ENCODE measurements around the gene FAM193A. TPM values are rescaled to one million over a fixed set of nuclear protein-coding genes. Genes with fewer than 3 reads are reported as not detected.

The FAM193A gene
- total RNA-seq, 1 experiment from 2014 or later, result 13.3 TPM

DNA sequence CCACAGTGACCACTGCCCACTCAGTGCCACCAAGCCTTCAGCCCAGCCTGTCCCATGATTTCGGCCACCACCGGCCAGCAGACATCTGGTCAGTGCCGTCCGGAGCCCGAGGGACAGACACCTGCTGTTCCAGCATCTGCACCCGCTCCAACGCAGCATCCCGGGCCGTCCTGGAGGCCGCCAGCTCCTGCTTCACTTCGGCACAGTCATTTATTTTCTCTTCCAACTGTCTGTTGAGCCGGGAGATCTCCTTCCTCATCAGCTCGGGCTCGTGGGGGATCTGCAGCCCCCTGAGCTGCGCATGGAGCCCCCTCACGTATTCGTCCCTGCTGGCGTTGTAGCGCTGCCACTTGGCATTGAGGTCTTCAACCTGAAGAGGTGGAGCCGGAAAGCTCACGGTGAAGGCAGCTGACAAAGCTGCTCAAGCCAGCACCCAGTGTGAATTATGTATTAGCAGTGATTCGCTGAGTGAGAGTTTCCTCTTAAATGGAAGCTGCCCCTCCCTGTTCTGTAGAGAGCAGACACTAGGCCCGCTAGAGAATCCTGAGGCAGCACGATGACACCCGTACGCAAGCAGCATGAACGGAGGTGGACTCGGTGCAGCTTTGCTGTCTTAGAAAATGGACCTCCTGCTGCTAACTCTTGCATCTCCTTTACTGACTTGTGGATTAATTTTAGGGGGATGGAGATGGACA lies 208.3 kb downstream of the FAM193A start:
- Histone ChIP-seq H3K27me3 (ENCODE audit: control insufficient read depth, insufficient read depth, low read length) (no peaks in the 10 kb centered on the region), H3K36me3 (replicated peaks; ENCODE audit: control insufficient read depth, insufficient read depth, low read length) (peaks cover 26% of the 10 kb centered on the region), H3K4me3 (ENCODE audit: insufficient read depth, low read depth, low read length) (no peak overlapping the region)
- DNase-seq, result peak; percentile 32

DNA sequence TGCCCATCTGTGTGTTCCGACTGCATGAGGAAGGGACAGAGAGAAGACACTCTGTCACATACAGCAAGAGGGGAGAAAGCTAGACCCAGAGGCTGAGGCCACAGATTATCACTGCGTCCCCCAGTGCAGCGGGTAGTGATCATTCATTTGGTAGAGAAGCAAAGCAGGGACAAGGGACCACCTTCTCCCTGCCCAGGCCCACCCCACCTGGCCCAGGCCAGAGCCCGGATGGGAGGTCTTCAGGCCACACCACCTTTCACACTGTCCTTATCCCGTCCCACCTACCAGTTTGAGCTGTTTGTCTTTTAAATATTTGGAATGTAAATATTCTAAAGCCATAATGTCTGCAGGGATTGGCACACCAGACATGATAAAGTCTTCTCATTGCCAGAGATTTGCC lies 209.1 kb downstream of the FAM193A start:
- DNase-seq, result no peak
- no peaks in the 10 kb centered on the region for H3K27me3 ChIP-seq (ENCODE audit: control insufficient read depth, insufficient read depth, low read length)
- peaks cover 26% of the 10 kb centered on the region for H3K36me3 ChIP-seq (replicated peaks; ENCODE audit: control insufficient read depth, insufficient read depth, low read length)
- H3K4me3 ChIP-seq (ENCODE audit: insufficient read depth, low read depth, low read length), result no peak overlapping the region

DNA sequence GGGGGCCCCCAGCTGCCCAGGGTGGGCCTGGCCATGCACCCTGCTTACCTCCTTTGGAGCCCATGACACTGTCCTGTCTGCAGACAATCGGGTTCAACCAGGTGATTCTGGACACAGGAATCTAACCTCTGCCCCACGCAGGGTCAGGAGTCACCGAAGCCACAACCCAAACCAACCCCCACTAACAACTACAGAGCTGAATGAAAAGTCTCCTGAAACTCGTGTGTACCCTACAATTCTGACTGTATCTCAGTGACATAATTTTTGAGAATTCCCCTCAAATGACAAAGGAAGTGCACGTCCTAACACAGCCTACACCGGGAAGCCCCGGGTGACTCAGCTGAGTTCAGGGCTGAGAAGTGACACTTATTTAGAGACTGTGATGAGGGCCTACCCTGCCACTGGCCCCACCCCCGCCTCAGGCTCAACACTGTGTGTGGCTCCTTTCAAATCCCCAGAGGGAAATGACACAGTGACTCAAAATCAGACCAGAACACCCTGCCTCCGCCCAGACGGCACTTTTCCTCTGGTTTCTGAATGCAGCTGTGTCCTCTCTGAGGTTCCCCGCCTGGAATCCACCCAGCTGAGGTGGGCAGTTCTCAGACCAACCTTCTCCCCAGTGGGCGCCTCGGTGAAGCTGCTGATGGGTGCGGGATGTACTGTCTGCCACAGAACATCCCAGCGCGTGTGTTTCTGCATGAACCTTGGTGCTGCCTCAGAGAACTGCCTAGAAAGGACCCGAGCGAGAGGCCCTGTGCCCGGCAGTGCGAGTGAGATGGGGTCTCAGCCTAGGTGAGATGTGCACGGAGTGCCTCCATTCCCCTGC lies 209.7 kb downstream of the FAM193A start:
- H3K27me3 ChIP-seq (ENCODE audit: control insufficient read depth, insufficient read depth, low read length), result no peaks in the 10 kb centered on the region
- no peak overlapping the region for H3K4me3 ChIP-seq (ENCODE audit: insufficient read depth, low read depth, low read length)
- peaks cover 26% of the 10 kb centered on the region for H3K36me3 ChIP-seq (replicated peaks; ENCODE audit: control insufficient read depth, insufficient read depth, low read length)
- DNase-seq, result peak; percentile 35

DNA sequence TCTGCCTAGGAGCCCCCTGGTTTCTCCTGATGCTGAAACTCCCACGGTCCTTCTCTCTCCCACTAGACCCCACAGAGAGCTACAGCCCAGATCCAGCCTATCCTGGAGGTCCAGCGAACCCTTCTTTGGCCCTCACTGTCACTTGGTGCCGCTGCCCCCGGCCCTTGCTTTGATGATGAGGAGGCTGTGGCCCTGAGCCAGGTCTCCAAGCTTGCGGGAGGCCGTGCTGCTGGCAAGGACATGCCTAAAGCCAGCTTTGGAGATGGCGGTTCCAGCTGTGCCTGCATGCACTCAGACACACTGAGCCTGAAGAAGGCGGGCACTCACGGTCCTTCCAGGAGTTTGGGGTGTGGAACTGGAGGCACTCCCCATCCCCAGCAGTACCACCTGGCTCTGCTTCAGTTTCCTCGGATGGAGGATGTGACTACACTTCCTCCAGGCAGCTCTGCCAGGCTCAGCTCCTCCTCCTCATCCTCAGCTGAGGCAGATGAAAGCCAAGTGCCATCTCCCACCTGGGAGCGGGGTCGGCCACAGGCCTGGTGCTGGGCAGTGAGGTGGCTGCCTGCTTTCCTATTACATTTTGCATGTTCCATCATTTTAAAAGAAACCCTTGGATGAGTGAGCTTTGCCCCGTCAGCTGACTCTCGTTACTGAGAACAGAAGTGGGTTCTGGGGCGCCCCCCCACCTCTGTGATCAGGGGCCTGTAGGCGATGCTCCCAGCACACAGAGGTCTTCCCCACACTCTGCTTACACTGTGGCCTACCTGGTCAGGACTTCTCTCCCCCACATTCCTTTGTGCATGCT lies 210.6 kb downstream of the FAM193A start:
- Histone ChIP-seq H3K4me3 (ENCODE audit: insufficient read depth, low read depth, low read length) (no peak overlapping the region), H3K36me3 (replicated peaks; ENCODE audit: control insufficient read depth, insufficient read depth, low read length) (peaks cover 26% of the 10 kb centered on the region), H3K27me3 (ENCODE audit: control insufficient read depth, insufficient read depth, low read length) (no peaks in the 10 kb centered on the region)
- DNase-seq, result no peak

DNA sequence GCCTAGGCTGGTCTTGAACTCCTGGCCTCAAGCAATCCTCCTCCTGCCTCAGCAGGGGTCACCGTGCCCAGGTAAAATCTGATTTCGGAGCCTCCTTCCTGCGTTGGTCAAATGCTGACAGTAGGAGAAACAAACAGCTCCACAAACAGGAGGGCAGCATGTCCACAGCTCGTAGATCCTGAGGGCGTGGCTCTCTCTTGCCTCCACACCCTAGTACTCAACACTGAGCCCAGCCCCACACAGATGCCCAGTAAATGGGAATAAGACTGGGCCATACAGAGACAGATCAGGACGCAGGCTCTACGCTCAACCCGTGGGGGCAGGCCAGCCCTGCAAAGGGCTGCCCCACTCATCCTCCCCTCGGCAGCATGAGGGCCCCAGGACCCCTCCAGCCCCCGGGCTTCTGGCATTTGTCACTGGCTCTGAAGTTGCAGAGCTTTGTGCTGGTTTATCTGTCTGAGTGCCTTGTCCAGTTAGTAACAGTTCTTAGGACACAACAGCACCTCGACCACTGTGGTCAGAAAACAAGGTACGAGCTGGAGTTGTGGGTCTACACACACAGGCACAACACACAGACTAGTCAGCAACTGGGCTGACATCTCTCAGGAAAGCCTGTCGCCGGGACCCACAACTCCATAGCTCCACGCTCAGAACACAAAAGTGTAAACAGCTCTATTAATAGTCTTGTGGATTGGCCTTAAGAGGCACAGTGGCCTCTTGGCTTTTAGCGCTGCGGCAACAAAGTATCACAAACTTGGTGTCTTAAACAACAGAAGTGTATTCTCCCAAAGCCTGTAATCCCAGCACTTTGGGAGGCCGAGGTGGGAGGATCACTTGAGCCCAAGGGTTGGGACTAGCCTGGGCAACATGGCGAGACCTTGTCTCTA lies 214.5 kb downstream of the FAM193A start:
- peak; percentile 47 for DNase-seq
- Histone ChIP-seq H3K4me3 (ENCODE audit: insufficient read depth, low read depth, low read length) (no peak overlapping the region), H3K36me3 (replicated peaks; ENCODE audit: control insufficient read depth, insufficient read depth, low read length) (peaks cover 8% of the 10 kb centered on the region), H3K27me3 (ENCODE audit: control insufficient read depth, insufficient read depth, low read length) (no peaks in the 10 kb centered on the region)

DNA sequence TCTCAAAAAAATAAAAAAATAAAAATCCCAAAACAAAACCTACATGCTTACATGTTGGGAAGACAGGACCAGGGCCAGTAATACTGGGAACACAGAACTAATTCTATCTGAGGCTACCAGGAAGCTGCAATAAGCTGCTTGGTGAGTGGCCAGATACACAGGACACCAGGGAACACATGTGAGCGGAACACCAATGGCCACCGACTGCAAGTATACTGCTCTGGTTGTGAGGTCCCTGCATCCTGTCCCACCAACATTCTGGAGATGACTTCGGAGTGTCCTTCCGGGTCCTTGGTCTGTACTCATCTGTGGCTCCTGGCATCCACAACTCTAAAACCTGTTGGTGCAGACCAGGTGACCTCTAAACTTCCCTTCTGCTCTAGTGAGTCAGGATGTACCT lies 217.0 kb downstream of the FAM193A start:
- DNase-seq, result no peak
- Histone ChIP-seq H3K4me3 (ENCODE audit: insufficient read depth, low read depth, low read length) (no peak overlapping the region), H3K27me3 (ENCODE audit: control insufficient read depth, insufficient read depth, low read length) (no peaks in the 10 kb centered on the region), H3K36me3 (replicated peaks; ENCODE audit: control insufficient read depth, insufficient read depth, low read length) (no peaks in the 10 kb centered on the region)

DNA sequence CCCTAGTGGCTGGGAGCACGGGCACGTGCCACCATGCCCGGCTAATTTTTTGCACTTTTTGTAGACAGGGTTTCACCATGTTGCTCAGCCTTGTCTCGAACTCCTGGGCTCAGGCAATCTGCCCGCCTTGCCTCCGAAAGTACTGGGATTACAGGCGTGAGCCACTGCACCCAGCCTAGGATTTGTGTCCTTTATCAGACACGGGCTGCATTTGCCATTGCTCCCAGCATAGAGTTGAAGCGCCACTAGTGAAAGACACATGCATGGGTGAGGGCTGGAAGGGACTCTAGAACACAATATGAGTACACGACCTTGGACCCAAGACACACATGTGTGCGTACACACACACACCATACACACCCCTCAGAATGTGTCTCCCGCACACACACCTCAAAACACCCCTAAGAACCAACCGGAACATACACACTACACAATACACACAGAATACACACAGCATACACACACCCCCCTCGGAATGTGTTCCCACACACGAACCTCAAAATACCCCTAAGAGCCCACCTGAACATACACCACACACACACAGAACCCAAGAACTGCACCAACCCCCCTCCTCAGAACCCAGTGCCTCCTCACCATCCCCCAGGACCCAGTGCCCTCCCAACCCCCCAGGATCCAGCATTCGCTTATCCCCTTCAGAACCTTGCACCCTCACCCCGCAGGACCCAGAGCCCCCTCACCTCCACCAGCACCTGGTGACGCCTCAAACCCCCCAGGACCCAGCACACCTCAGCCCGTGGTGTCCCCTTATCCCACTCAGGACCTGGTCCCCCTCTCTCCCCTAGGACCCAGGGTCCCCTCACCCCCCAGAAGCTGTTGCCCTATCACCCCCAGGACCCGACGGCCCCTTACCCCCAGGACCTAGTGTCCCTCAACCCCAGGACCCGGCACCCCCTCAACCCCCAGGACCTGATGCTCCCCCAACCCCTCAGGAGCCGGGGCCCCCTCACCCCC lies 218.7 kb downstream of the FAM193A start:
- Histone ChIP-seq H3K36me3 (replicated peaks; ENCODE audit: control insufficient read depth, insufficient read depth, low read length) (no peaks in the 10 kb centered on the region), H3K27me3 (ENCODE audit: control insufficient read depth, insufficient read depth, low read length) (no peaks in the 10 kb centered on the region), H3K4me3 (ENCODE audit: insufficient read depth, low read depth, low read length) (peak overlapping the region; percentile 72)
- DNase-seq, result peak; percentile 72

DNA sequence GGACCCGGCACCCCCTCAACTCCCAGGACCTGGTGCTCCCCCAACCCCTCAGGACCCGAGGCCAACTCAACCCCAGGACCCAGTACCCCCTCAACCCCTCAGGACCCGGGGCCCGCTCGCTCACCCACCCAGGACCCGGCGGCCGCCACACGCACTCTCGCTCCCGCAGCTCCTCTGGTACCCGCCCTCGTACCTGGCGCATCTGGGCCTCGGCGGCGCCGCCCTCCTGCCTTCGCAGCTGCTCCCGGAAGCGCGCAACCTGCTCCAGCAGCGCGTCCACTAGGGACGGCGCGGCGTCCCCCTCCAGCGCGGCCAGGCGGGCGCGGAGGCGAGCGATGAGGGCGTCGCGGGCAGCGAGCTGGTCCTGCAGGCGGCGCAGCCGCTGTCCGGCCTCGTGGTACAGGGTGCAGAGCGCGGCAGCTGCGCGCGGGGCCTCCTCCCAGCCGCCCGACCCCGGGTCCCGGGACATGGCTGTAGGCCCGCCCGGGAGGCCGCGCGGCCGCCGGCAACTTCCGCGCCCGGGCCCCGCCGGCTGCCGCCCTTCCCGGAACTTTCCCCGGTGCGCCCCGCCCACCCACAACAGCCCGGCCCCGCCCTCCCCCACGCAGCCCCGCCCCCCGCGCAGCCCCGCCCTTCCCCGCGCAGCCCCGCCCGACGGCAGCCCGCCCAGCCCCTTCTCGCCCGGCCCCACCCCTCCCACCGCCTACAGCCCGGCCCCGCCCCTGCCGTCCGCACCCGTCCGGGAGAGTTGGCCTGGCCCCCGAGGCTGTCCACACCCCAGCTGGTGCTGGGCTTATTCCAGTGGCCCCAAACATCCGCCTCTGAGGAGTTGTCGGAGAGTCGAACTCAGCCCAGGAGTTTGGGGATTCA lies 219.6 kb downstream of the FAM193A start, which contains the start of gene TNIP2:
Gene TNIP2, minus strand, starts transcription at position 516 of the 870 bp plus-strand sequence. Its CDS starts 47 bp downstream, at position 469.
- Histone ChIP-seq H3K27me3 (ENCODE audit: control insufficient read depth, insufficient read depth, low read length) (no peaks in the 10 kb centered on the region), H3K4me3 (ENCODE audit: insufficient read depth, low read depth, low read length) (peak within 1 kb of the TSS; percentile 72), H3K36me3 (replicated peaks; ENCODE audit: control insufficient read depth, insufficient read depth, low read length) (no peaks in the 10 kb centered on the region)
- peak; percentile 100 for DNase-seq

DNA sequence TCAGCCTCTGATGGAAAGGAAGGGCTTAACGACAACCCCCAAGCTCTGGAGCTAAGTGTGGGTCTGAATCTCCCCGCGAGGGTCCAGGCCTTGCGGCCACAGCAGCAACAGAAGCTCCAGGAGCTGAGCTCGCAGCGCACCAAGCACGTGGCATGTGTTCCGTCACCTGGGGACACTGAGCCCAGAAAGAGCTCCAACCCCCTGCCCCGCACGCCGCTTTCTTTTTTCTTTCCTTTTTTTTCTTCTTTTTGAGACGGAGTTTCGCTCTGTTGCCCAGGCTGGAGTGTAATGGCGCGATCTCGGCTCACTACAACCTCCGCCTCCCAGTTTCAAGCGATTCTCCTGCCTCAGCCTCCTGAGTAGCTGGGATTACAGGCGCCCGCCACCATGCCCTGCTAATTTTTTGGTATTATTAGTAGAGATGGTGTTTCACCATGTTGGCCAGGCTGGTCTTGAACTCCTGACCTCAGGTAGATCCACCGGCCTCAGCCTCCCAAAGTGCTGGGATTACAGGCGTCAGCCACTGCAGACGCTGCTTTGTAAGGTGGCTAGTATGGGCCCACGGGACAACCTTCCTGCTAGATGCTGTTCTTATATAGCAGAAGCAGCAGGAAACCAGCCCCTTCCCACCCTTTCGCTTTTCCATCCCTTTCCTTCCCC lies 220.4 kb downstream of the FAM193A start:
- Histone ChIP-seq H3K4me3 (ENCODE audit: insufficient read depth, low read depth, low read length) (peak overlapping the region; percentile 21), H3K36me3 (replicated peaks; ENCODE audit: control insufficient read depth, insufficient read depth, low read length) (no peaks in the 10 kb centered on the region), H3K27me3 (ENCODE audit: control insufficient read depth, insufficient read depth, low read length) (no peaks in the 10 kb centered on the region)
- no peak for DNase-seq

DNA sequence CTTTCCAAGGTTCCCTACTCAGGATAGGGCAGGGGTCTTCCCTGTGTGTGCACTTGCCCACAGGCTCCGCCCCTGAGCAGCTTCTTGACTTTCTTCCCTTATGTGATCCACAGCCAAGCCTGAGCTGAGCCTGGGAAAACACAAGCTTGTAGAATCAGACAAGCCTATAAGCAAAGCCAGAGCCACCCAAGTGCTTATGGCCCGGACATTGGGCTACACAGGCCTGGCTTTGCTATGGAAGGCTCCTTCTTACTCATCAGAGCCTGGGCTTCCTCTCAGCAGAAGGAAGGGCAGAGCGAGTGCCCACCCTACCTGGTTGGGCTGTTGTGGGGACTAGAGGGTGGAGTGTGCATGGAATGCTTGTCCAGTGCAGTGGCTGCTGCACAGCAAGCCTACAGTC lies 221.0 kb downstream of the FAM193A start:
- Histone ChIP-seq H3K36me3 (replicated peaks; ENCODE audit: control insufficient read depth, insufficient read depth, low read length) (no peaks in the 10 kb centered on the region), H3K27me3 (ENCODE audit: control insufficient read depth, insufficient read depth, low read length) (no peaks in the 10 kb centered on the region), H3K4me3 (ENCODE audit: insufficient read depth, low read depth, low read length) (no peak overlapping the region)
- DNase-seq, result peak; percentile 44

DNA sequence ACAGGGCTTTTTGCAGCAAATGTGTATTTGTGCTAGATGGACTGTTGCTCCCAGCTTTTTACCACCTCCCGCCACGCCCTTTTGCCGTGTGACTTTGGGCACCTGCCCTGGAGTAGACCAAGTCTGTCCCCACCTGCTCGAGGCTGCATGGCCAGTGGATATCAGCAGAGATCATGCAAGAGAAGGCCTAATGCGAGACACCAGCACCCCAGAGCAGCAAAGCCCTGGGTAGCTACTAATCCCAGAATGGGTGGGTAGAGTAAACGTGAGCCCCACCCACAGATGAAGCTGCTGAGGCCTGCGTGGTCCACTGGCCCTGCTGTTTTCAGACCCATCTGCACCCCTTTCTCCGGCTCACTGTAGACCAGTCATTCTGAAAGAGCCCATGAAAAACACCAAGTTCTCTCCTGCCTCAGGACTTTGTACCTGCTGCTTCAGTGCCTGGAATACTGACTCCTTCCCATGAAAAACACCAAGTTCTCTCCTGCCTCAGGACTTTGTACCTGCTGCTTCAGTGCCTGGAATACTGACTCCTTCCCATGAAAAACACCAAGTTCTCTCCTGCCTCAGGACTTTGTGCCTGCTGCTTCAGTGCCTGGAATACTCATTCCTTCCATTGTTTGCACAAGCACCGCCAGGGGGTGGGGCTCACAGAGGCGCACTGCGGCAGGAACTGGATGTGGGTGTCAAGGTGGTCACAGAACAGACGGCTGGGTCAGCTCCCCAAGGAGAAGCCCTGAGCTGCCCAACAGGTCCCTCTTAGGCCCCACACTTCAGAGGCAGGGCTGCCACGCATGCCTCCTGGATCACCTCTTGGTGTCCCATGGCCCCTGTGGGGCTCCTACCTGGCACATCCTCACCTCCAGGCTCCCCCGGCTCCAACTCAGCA lies 224.8 kb downstream of the FAM193A start:
- Histone ChIP-seq H3K4me3 (ENCODE audit: insufficient read depth, low read depth, low read length) (no peak overlapping the region), H3K36me3 (replicated peaks; ENCODE audit: control insufficient read depth, insufficient read depth, low read length) (no peaks in the 10 kb centered on the region), H3K27me3 (ENCODE audit: control insufficient read depth, insufficient read depth, low read length) (no peaks in the 10 kb centered on the region)
- peak; percentile 57 for DNase-seq
